ENCODE data around the gene C10orf120. TPM values are rescaled to one million over a fixed set of nuclear protein-coding genes. Genes with fewer than 3 reads are reported as not detected.
A peak's percentile ranks its signal among the peaks of the same experiment; 100 is the strongest.

Gene C10orf120
- polyA plus RNA-seq, 1 donor from 2014 or later = not detected

DNA sequence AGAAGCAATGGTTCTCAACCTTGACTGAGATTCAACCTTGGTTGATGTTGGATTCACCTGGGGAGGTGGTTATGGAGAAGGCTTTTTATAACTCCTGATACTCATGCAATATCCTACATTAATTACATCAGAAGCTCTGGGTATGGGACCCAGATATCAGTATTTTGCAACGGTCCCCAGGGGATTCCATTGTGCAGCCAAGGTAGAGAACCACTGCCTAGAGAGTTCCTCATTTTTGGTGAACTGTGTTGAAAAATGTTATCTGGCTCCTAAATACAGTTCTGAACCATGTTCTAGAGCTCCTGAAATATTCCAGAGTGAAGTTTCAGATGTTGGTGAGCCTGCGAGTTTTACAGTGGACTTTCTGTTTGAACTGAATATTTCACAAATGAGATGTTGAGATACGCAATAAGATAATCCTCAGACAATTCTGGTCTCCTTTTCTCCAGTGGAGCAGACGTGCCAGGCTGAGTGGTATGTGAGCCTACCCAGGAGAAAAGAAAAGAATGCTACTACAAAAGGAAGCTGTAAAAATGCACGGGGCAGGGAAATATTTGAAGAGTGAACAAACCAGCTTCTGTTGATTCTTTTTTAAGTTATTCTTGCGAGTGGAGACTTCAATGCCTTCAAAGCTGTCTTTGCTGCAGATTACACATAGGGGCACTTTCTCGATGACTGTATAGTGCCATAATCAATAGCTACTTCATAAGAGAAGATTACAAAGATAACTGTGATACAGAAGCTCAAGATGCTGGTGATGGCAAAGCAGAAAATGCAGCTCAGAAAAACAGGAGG, 13.6 kb upstream of the C10orf120 start:
- no peak overlapping the region for H3K4me3 Mint-ChIP-seq
- H3K36me3 Mint-ChIP-seq = no peaks in the 10 kb centered on the region
- H3K4me1 Mint-ChIP-seq = no peaks in the 10 kb centered on the region
- H3K27ac Mint-ChIP-seq = no peak overlapping the region
- H3K27me3 Mint-ChIP-seq = no peaks in the 10 kb centered on the region
- no peaks in the 10 kb centered on the region for H3K9me3 Mint-ChIP-seq

- H3K27me3 Mint-ChIP-seq = peaks cover 6% of the 10 kb centered on the region
- H3K4me1 Mint-ChIP-seq = no peaks in the 10 kb centered on the region
- H3K36me3 Mint-ChIP-seq = no peaks in the 10 kb centered on the region
- no peak overlapping the region for H3K27ac Mint-ChIP-seq
- H3K9me3 Mint-ChIP-seq = no peaks in the 10 kb centered on the region
- H3K4me3 Mint-ChIP-seq = no peak overlapping the region
These were observed 10.9 kb upstream of the C10orf120 start for GRCh38 chr10:122710576-122710975.

GRCh38 chr10:122709971-122710370, 10.3 kb upstream of the C10orf120 start:
- H3K4me1 Mint-ChIP-seq = no peaks in the 10 kb centered on the region
- H3K36me3 Mint-ChIP-seq = no peaks in the 10 kb centered on the region
- H3K27me3 Mint-ChIP-seq = peaks cover 6% of the 10 kb centered on the region
- H3K9me3 Mint-ChIP-seq = no peaks in the 10 kb centered on the region
- no peak overlapping the region for H3K27ac Mint-ChIP-seq
- H3K4me3 Mint-ChIP-seq = no peak overlapping the region

DNA sequence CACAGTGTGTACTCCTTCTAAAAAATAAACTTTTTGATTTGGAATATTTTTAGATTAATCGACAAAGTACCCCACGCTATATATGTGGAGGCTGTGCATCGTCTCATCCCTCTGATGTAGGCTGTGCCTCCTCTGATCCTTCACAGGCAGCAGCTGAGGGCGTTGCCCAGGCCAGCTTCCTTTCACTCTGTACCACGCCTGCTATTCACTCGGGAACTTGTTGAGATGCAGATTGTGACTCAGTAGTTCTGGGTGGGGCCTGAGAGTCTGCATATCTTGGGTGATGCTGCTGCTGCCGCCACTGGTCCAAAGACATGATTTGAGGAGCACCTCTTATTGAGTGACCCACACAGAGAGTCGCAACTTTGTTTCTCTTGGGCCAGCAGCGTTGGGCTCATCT, 7.9 kb upstream of the C10orf120 start:
- H3K27me3 Mint-ChIP-seq = peaks cover 6% of the 10 kb centered on the region

DNA sequence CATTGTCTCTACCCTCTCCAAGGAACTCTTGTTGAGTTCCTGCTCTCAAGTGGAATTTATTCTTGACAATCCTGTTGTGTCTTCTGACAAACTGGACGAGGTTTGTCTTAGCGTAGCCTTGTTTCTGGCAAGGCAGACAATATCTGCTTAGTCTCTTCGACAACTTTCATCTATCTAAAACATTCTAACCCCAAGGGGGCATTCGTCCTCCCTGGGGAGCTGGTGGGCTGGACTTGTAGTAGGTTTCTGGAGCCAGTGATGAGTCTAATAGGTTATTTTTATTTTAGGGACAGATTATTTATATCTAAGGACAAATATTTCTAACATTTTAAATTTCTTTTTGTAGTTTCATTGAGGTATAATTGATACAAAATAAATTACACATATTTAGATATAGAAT, 7.3 kb upstream of the C10orf120 start:
- no peak overlapping the region for H3K27ac Mint-ChIP-seq
- peaks cover 6% of the 10 kb centered on the region for H3K27me3 Mint-ChIP-seq
- no peaks in the 10 kb centered on the region for H3K9me3 Mint-ChIP-seq
- no peaks in the 10 kb centered on the region for H3K4me1 Mint-ChIP-seq
- H3K36me3 Mint-ChIP-seq = no peaks in the 10 kb centered on the region
- H3K4me3 Mint-ChIP-seq = no peak overlapping the region

More for the DNA sequence above, 7.9 kb upstream of the C10orf120 start:
- Mint-ChIP-seq H3K4me3 (no peak overlapping the region), H3K36me3 (no peaks in the 10 kb centered on the region), H3K27ac (no peak overlapping the region), H3K9me3 (no peaks in the 10 kb centered on the region), H3K4me1 (no peaks in the 10 kb centered on the region)

DNA sequence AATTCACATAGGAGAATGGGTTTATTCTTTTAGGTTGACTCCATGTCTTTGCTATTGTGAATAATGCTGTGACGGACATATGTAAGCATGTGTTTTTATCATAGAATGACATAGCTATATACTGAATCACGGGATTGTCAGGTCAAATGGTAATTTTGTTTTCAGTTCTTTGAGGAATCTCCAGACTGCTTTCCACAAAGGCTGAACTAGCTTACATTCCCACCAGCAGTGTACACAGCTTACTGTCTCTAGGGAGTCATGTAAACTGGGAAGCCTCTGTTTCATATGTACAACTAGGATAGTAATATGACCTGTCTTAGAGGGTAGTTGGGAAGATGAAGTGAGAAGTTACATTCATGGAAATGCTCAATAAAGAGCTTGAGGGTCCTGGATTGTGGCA, 6.8 kb upstream of the C10orf120 start:
- Mint-ChIP-seq H3K27ac (no peak overlapping the region), H3K36me3 (no peaks in the 10 kb centered on the region), H3K4me1 (no peaks in the 10 kb centered on the region), H3K9me3 (no peaks in the 10 kb centered on the region), H3K4me3 (no peak overlapping the region), H3K27me3 (peaks cover 6% of the 10 kb centered on the region)

- Mint-ChIP-seq H3K4me1 (no peaks in the 10 kb centered on the region), H3K4me3 (no peak overlapping the region), H3K9me3 (no peaks in the 10 kb centered on the region), H3K27me3 (peaks cover 6% of the 10 kb centered on the region), H3K27ac (peak overlapping the region in 1 of 3 donors; percentile 35), H3K36me3 (no peaks in the 10 kb centered on the region)
These were observed 4.1 kb upstream of the C10orf120 start for GRCh38 chr10:122703483-122704448.

DNA sequence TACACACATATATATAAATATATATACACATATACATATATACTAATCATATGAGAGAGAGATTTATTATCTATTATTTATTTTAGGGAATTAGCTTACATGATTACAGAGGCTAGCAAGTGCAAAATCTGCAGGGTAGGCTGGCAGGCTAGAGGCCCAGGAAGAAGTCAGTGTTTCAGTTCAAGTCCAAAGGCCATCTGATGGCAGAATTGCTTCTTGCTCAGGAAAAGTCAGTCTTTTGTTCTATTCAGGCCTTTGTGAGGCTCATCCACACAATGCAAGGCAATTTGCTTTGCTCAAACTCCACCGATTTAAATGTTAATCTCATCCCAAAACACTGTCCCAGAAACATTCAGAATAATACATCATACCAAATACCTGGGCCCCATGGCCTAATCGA, 2.6 kb upstream of the C10orf120 start:
- Mint-ChIP-seq H3K27me3 (no peaks in the 10 kb centered on the region), H3K4me3 (no peak overlapping the region), H3K27ac (no peak overlapping the region), H3K4me1 (no peaks in the 10 kb centered on the region), H3K36me3 (no peaks in the 10 kb centered on the region), H3K9me3 (no peaks in the 10 kb centered on the region)

GRCh38 chr10:122701652-122702051, 2.0 kb upstream of the C10orf120 start:
- H3K27ac Mint-ChIP-seq = no peak overlapping the region
- H3K36me3 Mint-ChIP-seq = no peaks in the 10 kb centered on the region
- H3K27me3 Mint-ChIP-seq = no peaks in the 10 kb centered on the region
- no peaks in the 10 kb centered on the region for H3K4me1 Mint-ChIP-seq
- H3K4me3 Mint-ChIP-seq = no peak overlapping the region
- no peaks in the 10 kb centered on the region for H3K9me3 Mint-ChIP-seq

- H3K4me1 Mint-ChIP-seq = no peaks in the 10 kb centered on the region
- H3K27me3 Mint-ChIP-seq = no peaks in the 10 kb centered on the region
- no peaks in the 10 kb centered on the region for H3K9me3 Mint-ChIP-seq
- no peak overlapping the region for H3K4me3 Mint-ChIP-seq
- no peaks in the 10 kb centered on the region for H3K36me3 Mint-ChIP-seq
- peak overlapping the region in 1 of 3 donors; percentile 21 for H3K27ac Mint-ChIP-seq
These were observed 3.0 kb downstream of the C10orf120 start for GRCh38 chr10:122696687-122697086.

GRCh38 chr10:122692744-122693143, 6.9 kb downstream of the C10orf120 start:
- H3K4me3 Mint-ChIP-seq = no peak overlapping the region
- H3K9me3 Mint-ChIP-seq = peaks cover 0 to 2% (median 0%) of the 10 kb centered on the region in 3 donors
- no peaks in the 10 kb centered on the region for H3K4me1 Mint-ChIP-seq
- H3K27ac Mint-ChIP-seq = no peak overlapping the region
- no peaks in the 10 kb centered on the region for H3K36me3 Mint-ChIP-seq
- peaks cover 3% of the 10 kb centered on the region for H3K27me3 Mint-ChIP-seq

DNA sequence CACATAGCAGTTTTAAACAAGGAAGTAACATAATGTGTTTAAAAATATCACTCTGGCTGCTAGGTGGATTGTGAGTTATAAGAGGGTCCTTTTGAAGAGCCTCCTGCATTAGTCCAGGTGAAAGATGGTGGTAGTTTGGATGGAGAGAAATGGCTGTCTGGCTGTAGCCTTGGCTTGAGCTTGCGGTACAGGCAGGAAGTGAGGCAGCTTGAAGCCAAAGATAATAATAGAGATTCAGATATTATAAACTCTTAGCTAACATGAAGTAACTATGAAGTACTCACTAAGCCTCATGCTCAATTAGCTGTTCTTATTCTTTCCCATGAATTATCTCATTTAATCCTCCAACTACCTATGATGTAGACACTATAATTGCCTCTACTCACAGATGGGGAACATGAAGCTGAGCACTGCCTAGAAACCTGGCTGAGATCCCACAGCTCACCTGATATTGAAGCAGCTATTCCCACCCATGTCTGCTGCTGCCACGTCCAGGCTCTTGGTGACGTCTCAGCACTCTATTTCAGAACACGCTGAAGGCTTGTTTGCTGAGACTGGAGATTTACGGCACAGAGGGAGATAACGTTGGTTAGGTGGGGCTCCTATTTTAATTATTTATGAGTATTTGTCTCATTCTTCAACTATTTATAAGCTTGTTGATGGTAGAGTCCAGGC, 10.4 kb downstream of the C10orf120 start:
- H3K36me3 Mint-ChIP-seq = no peaks in the 10 kb centered on the region
- no peak overlapping the region for H3K27ac Mint-ChIP-seq
- H3K27me3 Mint-ChIP-seq = peaks cover 9% of the 10 kb centered on the region
- H3K4me1 Mint-ChIP-seq = no peaks in the 10 kb centered on the region
- H3K4me3 Mint-ChIP-seq = no peak overlapping the region
- H3K9me3 Mint-ChIP-seq = peaks cover 0 to 2% (median 2%) of the 10 kb centered on the region in 3 donors

GRCh38 chr10:122688293-122688989, 11.2 kb downstream of the C10orf120 start:
- H3K27ac Mint-ChIP-seq = no peak overlapping the region
- peaks cover 0 to 3% (median 2%) of the 10 kb centered on the region in 3 donors for H3K9me3 Mint-ChIP-seq
- H3K4me1 Mint-ChIP-seq = no peaks in the 10 kb centered on the region
- H3K4me3 Mint-ChIP-seq = no peak overlapping the region
- H3K36me3 Mint-ChIP-seq = no peaks in the 10 kb centered on the region
- peaks cover 9% of the 10 kb centered on the region for H3K27me3 Mint-ChIP-seq

GRCh38 chr10:122682522-122682921, 17.1 kb downstream of the C10orf120 start:
- peaks cover 0 to 3% (median 0%) of the 10 kb centered on the region in 3 donors for H3K9me3 Mint-ChIP-seq
- H3K4me1 Mint-ChIP-seq = no peaks in the 10 kb centered on the region
- H3K36me3 Mint-ChIP-seq = no peaks in the 10 kb centered on the region
- peaks cover 12% of the 10 kb centered on the region for H3K27me3 Mint-ChIP-seq
- no peak overlapping the region for H3K27ac Mint-ChIP-seq
- H3K4me3 Mint-ChIP-seq = no peak overlapping the region

All from IgD-negative memory B cell (primary cell).